ENCODE measurements around the gene C19orf47. TPM values are rescaled to one million over a fixed set of nuclear protein-coding genes. Genes with fewer than 3 reads are reported as not detected.

C19orf47 gene
- total and polyA plus RNA-seq, 2 donors (not counting 3 experiments of a cell fraction or from before 2014, with no cell fraction given), result 16.4 to 27.0 TPM

- CTCF ChIA-PET, result no interaction called here
- Histone ChIP-seq H4K20me1 (replicated peaks; ENCODE audit: control insufficient read depth, extremely low read depth, insufficient read depth, low read length) (no peaks in the 10 kb centered on the region), H3K27me3 (ENCODE audit: control insufficient read depth in 2 of 2, insufficient read depth in 2 of 2, low read length in 2 of 2) (no peaks in the 10 kb centered on the region), H3K9me3 (replicated peaks; ENCODE audit: control insufficient read depth, insufficient read depth, low read length) (no peaks in the 10 kb centered on the region), H2AFZ (ENCODE audit: low read depth, low read length) (no peak overlapping the region), H3K36me3 (ENCODE audit: control insufficient read depth in 2 of 2, extremely low read depth in 1 of 2, insufficient read depth in 2 of 2, low read length in 2 of 2) (no peaks in the 10 kb centered on the region), H3K79me2 (ENCODE audit: control insufficient read depth, insufficient read depth, low read length) (peaks cover 7% of the 10 kb centered on the region), H3K9me1 (replicated peaks; ENCODE audit: control insufficient read depth, extremely low read depth, insufficient read depth, low read length) (no peaks in the 10 kb centered on the region), H3K9ac (replicated peaks; ENCODE audit: extremely low read depth, insufficient read depth, low read length) (no peak overlapping the region), H3K4me3 (replicated peaks in 1 of 3; ENCODE audit: insufficient read depth in 1 of 3, low read depth in 1 of 3, low read length in 3 of 3) (no peak overlapping the region), H3K27ac (ENCODE audit: insufficient read depth, low read depth, low read length) (no peak overlapping the region), H3K4me2 (ENCODE audit: insufficient read depth, low read length) (no peak overlapping the region), H3K4me1 (ENCODE audit: control insufficient read depth, extremely low read depth, insufficient read depth, low read length) (peaks cover 4% of the 10 kb centered on the region)
- no peak for FAIRE-seq
- DNase-seq (ENCODE audit: low read depth, low spot score), result no peak
- no TSS peak for BruUV-seq (replicated peaks)
- dilution Hi-C loops (cut with MboI; ENCODE audit: extremely low pct_ligation_motif_present, low sequenced_read_pairs), result no loop called here
- TF ChIP-seq FOS (IDR thresholded peaks at IDR 0.05; ENCODE audit: borderline replicate concordance, insufficient read depth, low read length), result no peak
- no peak for TF ChIP-seq MYC (IDR thresholded peaks at IDR 0.05; ENCODE audit: low read depth, low read length)
- no peak for TF ChIP-seq GATA2 (IDR thresholded peaks at IDR 0.05; ENCODE audit: insufficient read depth, insufficient read length, low read depth, low read length)
- no peak for TF ChIP-seq EZH2 (IDR thresholded peaks at IDR 0.05; ENCODE audit: borderline replicate concordance, low read depth, low read length, severe bottlenecking)
- no peak for TF ChIP-seq MAX (IDR thresholded peaks at IDR 0.05; ENCODE audit: insufficient read depth, insufficient read length)
- no peak for TF ChIP-seq CTCF (IDR thresholded peaks at IDR 0.05; ENCODE audit: extremely low read depth in 1 of 2, insufficient read depth in 1 of 2, low read depth in 1 of 2, low read length in 2 of 2)
- TF ChIP-seq POLR2AphosphoS5 (IDR thresholded peaks at IDR 0.05; ENCODE audit: insufficient read depth, low read depth, low read length), result no peak
- no peak for TF ChIP-seq POLR2A (IDR thresholded peaks at IDR 0.05; ENCODE audit: low read depth, low read length)
- no peak for TF ChIP-seq JUN (IDR thresholded peaks at IDR 0.05; ENCODE audit: borderline replicate concordance, insufficient read depth, insufficient read length, low read depth)
- POLR2A ChIA-PET, result no interaction called here
- intact Hi-C loops (cut with micrococcal nuclease), result no loop called here
These were observed 12.0 kb upstream of the C19orf47 start for GRCh38 chr19:40360020-40360707.

Data from endothelial cell of umbilical vein (primary cell).